WTC11 (cell line): Measurements from ENCODE around the gene PMAIP1. TPM values are rescaled to one million over a fixed set of nuclear protein-coding genes. Genes with fewer than 3 reads are reported as not detected.

Experiments used
- ATAC-seq: fragments of 200-7000 bp; cut with Tn5 transposase; 2 replicates; pipeline ENCODE4 v1.10.0; 2021; ENCODE audit warnings: mild to moderate bottlenecking, moderate library complexity
- CTCF ChIA-PET: fragments of 300-600 bp; sonication (Branson Sonifier 250); formaldehyde crosslinking; loops from one replicate; lab custom pipeline; 2021; ENCODE audit warnings: antibody characterized with exemption; lab: Charles Lee
- POLR2A ChIA-PET: fragments of 350-600 bp; sonication (Branson Sonifier 250); formaldehyde crosslinking; loops from one replicate; lab custom pipeline; 2021; ENCODE audit warnings: antibody characterized with exemption; lab: Charles Lee
- DNase-seq: peaks from one replicate; pipeline ENCODE4 v3.0.0; 2021; ENCODE audit warnings: low spot score
- H3K27ac Mint-ChIP-seq: 2 replicates; pipeline ENCODE4 v1.8.0; 2021; ENCODE audit warnings: mixed read lengths
- H3K27me3 Mint-ChIP-seq: 2 replicates; pipeline ENCODE4 v1.8.0; 2021; ENCODE audit warnings: low read depth, mild to moderate bottlenecking, moderate library complexity, mixed read lengths
- H3K36me3 Mint-ChIP-seq: 2 replicates; pipeline ENCODE4 v1.8.0; 2021; ENCODE audit warnings: mixed read lengths
- H3K4me1 Mint-ChIP-seq: 2 replicates; pipeline ENCODE4 v1.8.0; 2022; ENCODE audit warnings: mixed read lengths
- H3K4me3 Mint-ChIP-seq: 2 replicates; pipeline ENCODE4 v1.8.0; 2021; ENCODE audit warnings: mild to moderate bottlenecking, moderate library complexity, mixed read lengths
- H3K9me3 Mint-ChIP-seq: 2 replicates; pipeline ENCODE4 v1.8.0; 2021; ENCODE audit warnings: mixed read lengths
- CREM ChIP-seq: sonication (generic); formaldehyde crosslinking; IDR thresholded peaks from 2 replicates; pipeline ENCODE4 v1.8.1; 2022; ENCODE audit warnings: mild to moderate bottlenecking, missing genetic modification reagents, moderate library complexity
- ELF4 ChIP-seq: sonication (generic); formaldehyde crosslinking; IDR thresholded peaks from 2 replicates; pipeline ENCODE4 v1.8.1; 2022; ENCODE audit warnings: low read depth, mild to moderate bottlenecking, moderate library complexity, missing genetic modification reagents
- GABPB1 ChIP-seq: sonication (generic); formaldehyde crosslinking; IDR thresholded peaks from 2 replicates; pipeline ENCODE4 v1.8.1; 2023; ENCODE audit warnings: mild to moderate bottlenecking, missing genetic modification reagents
- GTF2I ChIP-seq: fragments of 250-450 bp; sonication (Bioruptor Pico); conservative IDR thresholded peaks from 2 replicates; pipeline ENCODE4 v1.4.0; 2021; ENCODE audit warnings: mild to moderate bottlenecking
- ZNF396 ChIP-seq: fragments of 250-450 bp; sonication (Bioruptor Pico); IDR thresholded peaks from 2 replicates; pipeline ENCODE4 v1.8.0; 2021; ENCODE audit warnings: mild to moderate bottlenecking, moderate library complexity, borderline replicate concordance
- total RNA-seq: library from RNA; stranded (reverse); gene quantifications from 3 replicates; pipeline ENCODE4 v1.2.3, GENCODE V29; 2021
- TF ChIP-seq, protein P1 (sequence below): fragments of 200-600 bp; IDR thresholded peaks from 2 replicates; pipeline ENCODE4 v1.8.0; 2022; ENCODE audit warnings: antibody characterized with exemption
- TF ChIP-seq, protein P2 (sequence below): sonication (generic); formaldehyde crosslinking; IDR thresholded peaks from 2 replicates; pipeline ENCODE4 v1.8.1; 2022; ENCODE audit warnings: mild to moderate bottlenecking, moderate library complexity, missing genetic modification reagents
- TF ChIP-seq, protein P3 (sequence below): fragments of 250-450 bp; sonication (Bioruptor Pico); IDR thresholded peaks from 2 replicates; pipeline ENCODE4 v1.9.0; 2021; ENCODE audit warnings: mild to moderate bottlenecking
- TF ChIP-seq, protein P4 (sequence below): fragments of 250-450 bp; sonication (Bioruptor Pico); IDR thresholded peaks from 2 replicates; pipeline ENCODE4 v1.8.0; 2021; ENCODE audit warnings: mild to moderate bottlenecking
- TF ChIP-seq, protein P5 (sequence below): sonication (generic); formaldehyde crosslinking; IDR thresholded peaks from 2 replicates; pipeline ENCODE4 v1.8.0; 2023; ENCODE audit warnings: missing genetic modification reagents, mild to moderate bottlenecking, borderline replicate concordance
- TF ChIP-seq, protein P6 (sequence below): sonication (generic); formaldehyde crosslinking; conservative IDR thresholded peaks from 2 replicates; pipeline ENCODE4 v1.8.1; 2022; ENCODE audit warnings: mild to moderate bottlenecking, missing genetic modification reagents
- TF ChIP-seq, protein P7 (sequence below): sonication (generic); formaldehyde crosslinking; IDR thresholded peaks from 2 replicates; pipeline ENCODE4 v1.8.1; 2022; ENCODE audit warnings: mild to moderate bottlenecking, missing genetic modification reagents, moderate library complexity, borderline replicate concordance

PMAIP1 gene
- total RNA-seq, 1 experiment from 2014 or later, result 152 TPM

DNA sequence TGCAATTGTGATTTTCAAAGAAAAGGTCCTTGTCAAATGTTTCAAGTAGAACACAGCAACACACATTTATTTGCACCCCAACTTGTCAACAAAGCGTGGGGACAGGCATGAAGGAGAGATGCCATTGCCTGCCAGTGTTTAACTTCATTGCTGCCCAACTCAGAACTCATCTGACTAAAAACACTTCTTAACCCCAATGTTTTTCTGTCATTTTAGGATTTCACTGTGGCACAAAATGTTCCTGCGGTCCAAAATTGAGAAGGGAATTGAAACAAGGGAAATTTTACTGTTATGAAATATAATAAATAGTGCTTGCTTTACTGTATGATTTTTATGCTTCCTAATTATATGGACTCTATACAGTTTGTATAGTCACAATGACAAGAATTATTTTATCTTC lies 45.7 kb downstream of the PMAIP1 start (continued):
- TF ChIP-seq, protein P1, sequence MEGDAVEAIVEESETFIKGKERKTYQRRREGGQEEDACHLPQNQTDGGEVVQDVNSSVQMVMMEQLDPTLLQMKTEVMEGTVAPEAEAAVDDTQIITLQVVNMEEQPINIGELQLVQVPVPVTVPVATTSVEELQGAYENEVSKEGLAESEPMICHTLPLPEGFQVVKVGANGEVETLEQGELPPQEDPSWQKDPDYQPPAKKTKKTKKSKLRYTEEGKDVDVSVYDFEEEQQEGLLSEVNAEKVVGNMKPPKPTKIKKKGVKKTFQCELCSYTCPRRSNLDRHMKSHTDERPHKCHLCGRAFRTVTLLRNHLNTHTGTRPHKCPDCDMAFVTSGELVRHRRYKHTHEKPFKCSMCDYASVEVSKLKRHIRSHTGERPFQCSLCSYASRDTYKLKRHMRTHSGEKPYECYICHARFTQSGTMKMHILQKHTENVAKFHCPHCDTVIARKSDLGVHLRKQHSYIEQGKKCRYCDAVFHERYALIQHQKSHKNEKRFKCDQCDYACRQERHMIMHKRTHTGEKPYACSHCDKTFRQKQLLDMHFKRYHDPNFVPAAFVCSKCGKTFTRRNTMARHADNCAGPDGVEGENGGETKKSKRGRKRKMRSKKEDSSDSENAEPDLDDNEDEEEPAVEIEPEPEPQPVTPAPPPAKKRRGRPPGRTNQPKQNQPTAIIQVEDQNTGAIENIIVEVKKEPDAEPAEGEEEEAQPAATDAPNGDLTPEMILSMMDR, result no peak
- TF ChIP-seq ZNF396 (CRISPR knock-in tag) (no peak), ELF4 (CRISPR knock-in tag) (no peak), GABPB1 (CRISPR knock-in tag) (no peak)
- TF ChIP-seq, protein P2, sequence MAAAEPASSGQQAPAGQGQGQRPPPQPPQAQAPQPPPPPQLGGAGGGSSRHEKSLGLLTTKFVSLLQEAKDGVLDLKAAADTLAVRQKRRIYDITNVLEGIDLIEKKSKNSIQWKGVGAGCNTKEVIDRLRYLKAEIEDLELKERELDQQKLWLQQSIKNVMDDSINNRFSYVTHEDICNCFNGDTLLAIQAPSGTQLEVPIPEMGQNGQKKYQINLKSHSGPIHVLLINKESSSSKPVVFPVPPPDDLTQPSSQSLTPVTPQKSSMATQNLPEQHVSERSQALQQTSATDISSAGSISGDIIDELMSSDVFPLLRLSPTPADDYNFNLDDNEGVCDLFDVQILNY (CRISPR knock-in tag), result no peak
- TF ChIP-seq, protein P3, sequence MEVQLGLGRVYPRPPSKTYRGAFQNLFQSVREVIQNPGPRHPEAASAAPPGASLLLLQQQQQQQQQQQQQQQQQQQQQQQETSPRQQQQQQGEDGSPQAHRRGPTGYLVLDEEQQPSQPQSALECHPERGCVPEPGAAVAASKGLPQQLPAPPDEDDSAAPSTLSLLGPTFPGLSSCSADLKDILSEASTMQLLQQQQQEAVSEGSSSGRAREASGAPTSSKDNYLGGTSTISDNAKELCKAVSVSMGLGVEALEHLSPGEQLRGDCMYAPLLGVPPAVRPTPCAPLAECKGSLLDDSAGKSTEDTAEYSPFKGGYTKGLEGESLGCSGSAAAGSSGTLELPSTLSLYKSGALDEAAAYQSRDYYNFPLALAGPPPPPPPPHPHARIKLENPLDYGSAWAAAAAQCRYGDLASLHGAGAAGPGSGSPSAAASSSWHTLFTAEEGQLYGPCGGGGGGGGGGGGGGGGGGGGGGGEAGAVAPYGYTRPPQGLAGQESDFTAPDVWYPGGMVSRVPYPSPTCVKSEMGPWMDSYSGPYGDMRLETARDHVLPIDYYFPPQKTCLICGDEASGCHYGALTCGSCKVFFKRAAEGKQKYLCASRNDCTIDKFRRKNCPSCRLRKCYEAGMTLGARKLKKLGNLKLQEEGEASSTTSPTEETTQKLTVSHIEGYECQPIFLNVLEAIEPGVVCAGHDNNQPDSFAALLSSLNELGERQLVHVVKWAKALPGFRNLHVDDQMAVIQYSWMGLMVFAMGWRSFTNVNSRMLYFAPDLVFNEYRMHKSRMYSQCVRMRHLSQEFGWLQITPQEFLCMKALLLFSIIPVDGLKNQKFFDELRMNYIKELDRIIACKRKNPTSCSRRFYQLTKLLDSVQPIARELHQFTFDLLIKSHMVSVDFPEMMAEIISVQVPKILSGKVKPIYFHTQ, result no peak

DNA sequence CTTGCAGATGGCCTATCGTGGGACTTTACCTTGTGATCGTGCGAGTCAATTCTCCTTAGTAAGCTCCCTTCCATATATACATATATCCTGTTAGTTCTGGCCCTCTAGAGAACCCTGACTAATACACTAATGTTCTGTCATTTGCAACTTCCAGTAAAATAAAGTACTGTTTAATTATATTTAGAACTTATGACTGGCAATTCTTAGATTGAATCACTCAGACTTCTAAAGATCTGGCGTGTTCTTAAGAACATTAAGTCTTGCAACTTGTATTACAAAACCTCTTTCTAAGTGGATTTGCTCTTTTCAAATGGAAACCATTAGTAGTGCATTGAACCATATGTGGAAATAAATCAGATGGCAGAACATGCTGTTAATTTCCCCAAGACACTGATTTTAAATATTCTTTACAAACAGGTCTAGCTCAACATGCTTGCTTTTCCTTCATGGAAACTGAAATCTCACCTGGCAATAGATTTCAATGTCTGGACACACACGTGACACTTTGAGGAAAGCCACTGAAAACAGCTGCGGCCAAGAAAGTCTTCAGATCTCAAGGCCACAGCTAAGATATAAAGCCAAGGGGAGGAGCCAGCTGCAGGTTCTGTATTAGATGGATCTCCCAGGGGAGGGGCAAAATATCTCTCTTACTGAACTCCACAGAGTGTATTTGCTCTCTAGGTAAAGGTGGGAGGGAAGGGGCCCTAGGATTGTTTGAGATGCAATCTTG lies 50.6 kb downstream of the PMAIP1 start:
- no peak for DNase-seq
- H3K27ac Mint-ChIP-seq, result no peak overlapping the region
- POLR2A ChIA-PET, result no interaction called here
- no peaks in the 10 kb centered on the region for H3K9me3 Mint-ChIP-seq
- no peak overlapping the region for H3K4me3 Mint-ChIP-seq
- no peaks in the 10 kb centered on the region for H3K36me3 Mint-ChIP-seq
- H3K4me1 Mint-ChIP-seq, result no peaks in the 10 kb centered on the region
- no peak for ATAC-seq
- CTCF ChIA-PET, result no interaction called here
- H3K27me3 Mint-ChIP-seq, result no peaks in the 10 kb centered on the region
- TF ChIP-seq, protein P4, sequence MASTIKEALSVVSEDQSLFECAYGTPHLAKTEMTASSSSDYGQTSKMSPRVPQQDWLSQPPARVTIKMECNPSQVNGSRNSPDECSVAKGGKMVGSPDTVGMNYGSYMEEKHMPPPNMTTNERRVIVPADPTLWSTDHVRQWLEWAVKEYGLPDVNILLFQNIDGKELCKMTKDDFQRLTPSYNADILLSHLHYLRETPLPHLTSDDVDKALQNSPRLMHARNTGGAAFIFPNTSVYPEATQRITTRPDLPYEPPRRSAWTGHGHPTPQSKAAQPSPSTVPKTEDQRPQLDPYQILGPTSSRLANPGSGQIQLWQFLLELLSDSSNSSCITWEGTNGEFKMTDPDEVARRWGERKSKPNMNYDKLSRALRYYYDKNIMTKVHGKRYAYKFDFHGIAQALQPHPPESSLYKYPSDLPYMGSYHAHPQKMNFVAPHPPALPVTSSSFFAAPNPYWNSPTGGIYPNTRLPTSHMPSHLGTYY (CRISPR knock-in tag), result no peak
- TF ChIP-seq, protein P5, sequence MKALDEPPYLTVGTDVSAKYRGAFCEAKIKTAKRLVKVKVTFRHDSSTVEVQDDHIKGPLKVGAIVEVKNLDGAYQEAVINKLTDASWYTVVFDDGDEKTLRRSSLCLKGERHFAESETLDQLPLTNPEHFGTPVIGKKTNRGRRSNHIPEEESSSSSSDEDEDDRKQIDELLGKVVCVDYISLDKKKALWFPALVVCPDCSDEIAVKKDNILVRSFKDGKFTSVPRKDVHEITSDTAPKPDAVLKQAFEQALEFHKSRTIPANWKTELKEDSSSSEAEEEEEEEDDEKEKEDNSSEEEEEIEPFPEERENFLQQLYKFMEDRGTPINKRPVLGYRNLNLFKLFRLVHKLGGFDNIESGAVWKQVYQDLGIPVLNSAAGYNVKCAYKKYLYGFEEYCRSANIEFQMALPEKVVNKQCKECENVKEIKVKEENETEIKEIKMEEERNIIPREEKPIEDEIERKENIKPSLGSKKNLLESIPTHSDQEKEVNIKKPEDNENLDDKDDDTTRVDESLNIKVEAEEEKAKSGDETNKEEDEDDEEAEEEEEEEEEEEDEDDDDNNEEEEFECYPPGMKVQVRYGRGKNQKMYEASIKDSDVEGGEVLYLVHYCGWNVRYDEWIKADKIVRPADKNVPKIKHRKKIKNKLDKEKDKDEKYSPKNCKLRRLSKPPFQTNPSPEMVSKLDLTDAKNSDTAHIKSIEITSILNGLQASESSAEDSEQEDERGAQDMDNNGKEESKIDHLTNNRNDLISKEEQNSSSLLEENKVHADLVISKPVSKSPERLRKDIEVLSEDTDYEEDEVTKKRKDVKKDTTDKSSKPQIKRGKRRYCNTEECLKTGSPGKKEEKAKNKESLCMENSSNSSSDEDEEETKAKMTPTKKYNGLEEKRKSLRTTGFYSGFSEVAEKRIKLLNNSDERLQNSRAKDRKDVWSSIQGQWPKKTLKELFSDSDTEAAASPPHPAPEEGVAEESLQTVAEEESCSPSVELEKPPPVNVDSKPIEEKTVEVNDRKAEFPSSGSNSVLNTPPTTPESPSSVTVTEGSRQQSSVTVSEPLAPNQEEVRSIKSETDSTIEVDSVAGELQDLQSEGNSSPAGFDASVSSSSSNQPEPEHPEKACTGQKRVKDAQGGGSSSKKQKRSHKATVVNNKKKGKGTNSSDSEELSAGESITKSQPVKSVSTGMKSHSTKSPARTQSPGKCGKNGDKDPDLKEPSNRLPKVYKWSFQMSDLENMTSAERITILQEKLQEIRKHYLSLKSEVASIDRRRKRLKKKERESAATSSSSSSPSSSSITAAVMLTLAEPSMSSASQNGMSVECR (CRISPR knock-in tag), result no peak
- TF ChIP-seq, protein P2 (CRISPR knock-in tag), result no peak
- TF ChIP-seq CREM (CRISPR knock-in tag), result no peak
- TF ChIP-seq, protein P6, sequence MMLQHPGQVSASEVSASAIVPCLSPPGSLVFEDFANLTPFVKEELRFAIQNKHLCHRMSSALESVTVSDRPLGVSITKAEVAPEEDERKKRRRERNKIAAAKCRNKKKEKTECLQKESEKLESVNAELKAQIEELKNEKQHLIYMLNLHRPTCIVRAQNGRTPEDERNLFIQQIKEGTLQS (CRISPR knock-in tag), result no peak
- TF ChIP-seq, protein P7, sequence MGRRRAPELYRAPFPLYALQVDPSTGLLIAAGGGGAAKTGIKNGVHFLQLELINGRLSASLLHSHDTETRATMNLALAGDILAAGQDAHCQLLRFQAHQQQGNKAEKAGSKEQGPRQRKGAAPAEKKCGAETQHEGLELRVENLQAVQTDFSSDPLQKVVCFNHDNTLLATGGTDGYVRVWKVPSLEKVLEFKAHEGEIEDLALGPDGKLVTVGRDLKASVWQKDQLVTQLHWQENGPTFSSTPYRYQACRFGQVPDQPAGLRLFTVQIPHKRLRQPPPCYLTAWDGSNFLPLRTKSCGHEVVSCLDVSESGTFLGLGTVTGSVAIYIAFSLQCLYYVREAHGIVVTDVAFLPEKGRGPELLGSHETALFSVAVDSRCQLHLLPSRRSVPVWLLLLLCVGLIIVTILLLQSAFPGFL, result no peak
- TF ChIP-seq GTF2I (CRISPR knock-in tag), result no peak
- TF ChIP-seq, protein P1, result no peak
